ENCODE results near the gene DAZ3.
"Not testable (repeated sequence)": the region's sequence is repeated elsewhere in the genome, so short reads cannot be mapped to it uniquely, and the experiment has no call there.

Gene DAZ3

DNA sequence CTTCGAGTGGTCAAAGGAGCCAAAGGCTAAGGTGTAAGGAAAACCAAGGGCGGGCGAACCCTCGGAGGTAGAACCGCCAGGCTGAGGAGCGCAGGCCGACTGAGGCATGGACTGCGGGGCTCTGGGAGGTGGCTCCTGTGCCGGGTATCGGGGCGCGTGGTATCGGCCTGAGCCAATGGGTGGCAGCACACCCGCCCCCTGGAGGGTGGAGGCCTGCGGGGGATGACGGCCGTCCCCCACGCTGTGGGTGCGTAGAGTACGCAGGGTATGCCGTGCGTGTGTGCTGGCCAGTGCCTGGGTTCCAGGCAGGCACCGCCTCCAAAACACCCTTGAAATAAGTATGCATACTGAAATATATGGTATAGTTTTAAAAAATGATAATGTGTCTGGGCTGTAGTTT lies at the start of gene DAZ3:
Gene DAZ3, minus strand, starts transcription at position 101 of the 400 bp plus-strand sequence. CDS start 208 bp downstream, outside the sequence.
- H3K4me3 ChIP-seq (ENCODE audit: low read depth, low read length); DNase-seq (ENCODE audit: low read depth); in situ Hi-C loops (cut with HindIII; ENCODE audit: low sequenced_read_pairs): not testable (repeated sequence)

DNA sequence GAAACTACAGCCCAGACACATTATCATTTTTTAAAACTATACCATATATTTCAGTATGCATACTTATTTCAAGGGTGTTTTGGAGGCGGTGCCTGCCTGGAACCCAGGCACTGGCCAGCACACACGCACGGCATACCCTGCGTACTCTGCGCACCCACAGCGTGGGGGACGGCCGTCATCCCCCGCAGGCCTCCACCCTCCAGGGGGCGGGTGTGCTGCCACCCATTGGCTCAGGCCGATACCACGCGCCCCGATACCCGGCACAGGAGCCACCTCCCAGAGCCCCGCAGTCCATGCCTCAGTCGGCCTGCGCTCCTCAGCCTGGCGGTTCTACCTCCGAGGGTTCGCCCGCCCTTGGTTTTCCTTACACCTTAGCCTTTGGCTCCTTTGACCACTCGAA lies 20.4 kb upstream of the DAZ3 start, which contains the start of gene DAZ4:
Gene DAZ4, plus strand, starts transcription at position 301 of the 400 bp plus-strand sequence. CDS start 208 bp downstream, outside the sequence.
- DNase-seq (ENCODE audit: low read depth); H3K4me3 ChIP-seq (ENCODE audit: low read depth, low read length); in situ Hi-C loops (cut with HindIII; ENCODE audit: low sequenced_read_pairs): not testable (repeated sequence)

DNA sequence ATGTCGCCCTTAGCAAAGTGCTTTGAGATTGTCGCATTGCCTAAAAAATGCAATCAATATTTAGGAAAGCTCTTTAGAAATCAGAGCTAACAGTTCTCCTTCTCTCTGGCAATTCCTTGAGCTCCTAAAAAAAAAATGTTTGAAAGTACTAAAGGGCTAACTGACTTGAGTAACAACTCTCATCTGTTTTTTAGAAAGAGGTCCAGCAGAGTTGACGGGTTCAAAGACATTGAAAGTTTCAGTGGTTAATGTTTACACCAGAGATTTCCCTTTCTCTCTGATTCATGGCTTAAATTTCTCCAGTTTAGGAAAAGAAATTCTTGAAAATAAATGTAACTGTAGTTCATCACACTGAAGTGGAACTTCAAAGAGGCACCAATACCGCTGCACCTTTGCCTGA lies 11.9 kb upstream of the DAZ3 start:
- DNase-seq (ENCODE audit: low read depth); H3K4me3 ChIP-seq (ENCODE audit: low read depth, low read length); in situ Hi-C loops (cut with HindIII; ENCODE audit: low sequenced_read_pairs): not testable (repeated sequence)

- in situ Hi-C loops (cut with HindIII; ENCODE audit: low sequenced_read_pairs); H3K4me3 ChIP-seq (ENCODE audit: low read depth, low read length); DNase-seq (ENCODE audit: low read depth): not testable (repeated sequence)
Measured at GRCh38 chrY:24824184-24824879, 11.1 kb upstream of the DAZ3 start.

DNA sequence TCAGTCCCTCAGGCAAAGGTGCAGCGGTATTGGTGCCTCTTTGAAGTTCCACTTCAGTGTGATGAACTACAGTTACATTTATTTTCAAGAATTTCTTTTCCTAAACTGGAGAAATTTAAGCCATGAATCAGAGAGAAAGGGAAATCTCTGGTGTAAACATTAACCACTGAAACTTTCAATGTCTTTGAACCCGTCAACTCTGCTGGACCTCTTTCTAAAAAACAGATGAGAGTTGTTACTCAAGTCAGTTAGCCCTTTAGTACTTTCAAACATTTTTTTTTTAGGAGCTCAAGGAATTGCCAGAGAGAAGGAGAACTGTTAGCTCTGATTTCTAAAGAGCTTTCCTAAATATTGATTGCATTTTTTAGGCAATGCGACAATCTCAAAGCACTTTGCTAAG lies 8.6 kb upstream of the DAZ3 start:
- DNase-seq (ENCODE audit: low read depth); in situ Hi-C loops (cut with HindIII; ENCODE audit: low sequenced_read_pairs); H3K4me3 ChIP-seq (ENCODE audit: low read depth, low read length): not testable (repeated sequence)

Measured in astrocyte of the cerebellum (primary cell).